H1 (cell line): ENCODE results near the gene ZNF441. TPM values are rescaled to one million over a fixed set of nuclear protein-coding genes. Genes with fewer than 3 reads are reported as not detected.

Experiments
- CTCF ChIA-PET: fragments of 300-600 bp; sonication (Branson Sonifier 250); formaldehyde crosslinking; loops from one replicate; lab custom pipeline; 2021; ENCODE audit not compliant: partially characterized antibody; lab: Charles Lee
- POLR2A ChIA-PET: fragments of 300-600 bp; sonication (Branson Sonifier 250); formaldehyde crosslinking; loops from one replicate; lab custom pipeline; 2021; ENCODE audit warnings: inconsistent platforms; ENCODE audit not compliant: partially characterized antibody; lab: Charles Lee
- DNase-seq, 2 experiments: peaks; one replicate each; pipeline versions ENCODE4 v3.0.0 to v3.0.0-alpha.2; 2010 to 2022; ENCODE audit warnings: low spot score in 2 of 2, low read depth in 1 of 2, mixed read lengths in 1 of 2
- FAIRE-seq: peaks from 2 replicates; lab custom pipeline; 2011; peaks lifted over from hg19 to GRCh38; lab: Jason Lieb, UNC
- H2AFZ ChIP-seq: 2 replicates; pipeline ENCODE4 v1.8.1; 2012; ENCODE audit warnings: low read length, inconsistent platforms
- H2AK5ac ChIP-seq: 2 replicates; pipeline ENCODE4 v1.6.1; 2013; ENCODE audit warnings: low read depth, low read length
- H2BK120ac ChIP-seq: replicated peaks from 2 replicates; pipeline ENCODE3; 2013; ENCODE audit warnings: low read depth, low read length, inconsistent platforms
- H2BK12ac ChIP-seq: 2 replicates; pipeline ENCODE4 v1.6.1; 2013; ENCODE audit warnings: low read depth, low read length
- H2BK15ac ChIP-seq: 2 replicates; pipeline ENCODE4 v1.6.1; 2013; ENCODE audit warnings: low read length
- H2BK20ac ChIP-seq: 2 replicates; pipeline ENCODE4 v1.6.1; 2013; ENCODE audit warnings: low read length
- H2BK5ac ChIP-seq: 2 replicates; pipeline ENCODE4 v1.6.1; 2013; ENCODE audit warnings: low read depth, low read length
- H3K14ac ChIP-seq: 2 replicates; pipeline ENCODE4 v1.6.1; 2013; ENCODE audit warnings: inconsistent platforms; ENCODE audit not compliant: insufficient read length
- H3K18ac ChIP-seq: 2 replicates; pipeline ENCODE4 v1.6.1; 2013; ENCODE audit warnings: low read length; ENCODE audit errors: extremely low read depth
- H3K23ac ChIP-seq: 2 replicates; pipeline ENCODE4 v1.6.1; 2013; ENCODE audit warnings: inconsistent platforms; ENCODE audit not compliant: insufficient read length
- H3K23me2 ChIP-seq: 2 replicates; pipeline ENCODE4 v1.6.1; 2013; ENCODE audit warnings: low read depth, low read length
- H3K27ac ChIP-seq: 2 replicates; pipeline ENCODE4 v1.6.1; 2011; ENCODE audit warnings: low read depth, low read length, inconsistent platforms
- H3K27me3 ChIP-seq, 4 experiments: replicated peaks in 1 of 4; 1 replicate in 1 of 4; 2 replicates in 3 of 4; pipeline versions ENCODE4 v1.6.1 to v1.8.1; 2011 to 2013; ENCODE audit warnings: low read length in 3 of 4, mild to moderate bottlenecking in 3 of 4, inconsistent platforms in 2 of 4, mixed read lengths in 2 of 4, moderate library complexity in 1 of 4; ENCODE audit not compliant: control insufficient read depth in 3 of 4, insufficient read depth in 3 of 4; ENCODE audit errors: extremely low read depth in 1 of 4
- H3K36me3 ChIP-seq, 4 experiments: 2 replicates each; pipeline versions ENCODE4 v1.6.1 to v1.8.1; 2011 to 2013; ENCODE audit warnings: mild to moderate bottlenecking in 4 of 4, low read length in 3 of 4, moderate library complexity in 2 of 4, control low read depth in 1 of 4, inconsistent platforms in 1 of 4; ENCODE audit not compliant: insufficient read depth in 4 of 4, control insufficient read depth in 2 of 4
- H3K4ac ChIP-seq: replicated peaks from 2 replicates; pipeline ENCODE3; 2013; ENCODE audit warnings: low read length, low read depth, mixed read lengths, inconsistent platforms; ENCODE audit not compliant: insufficient read length
- H3K4me1 ChIP-seq, 4 experiments: replicated peaks in 1 of 4; 1 replicate in 1 of 4; 2 replicates in 3 of 4; pipeline versions ENCODE4 v1.6.1 to v1.8.1; 2011 to 2013; ENCODE audit warnings: low read length in 3 of 4, inconsistent platforms in 2 of 4, mixed read lengths in 1 of 4; ENCODE audit not compliant: insufficient read depth in 4 of 4, control insufficient read depth in 3 of 4
- H3K4me2 ChIP-seq, 2 experiments: 2 replicates each; pipeline versions ENCODE4 v1.6.1 to v1.8.1; 2011 to 2013; ENCODE audit warnings: low read depth in 2 of 2, low read length in 2 of 2, control low read depth in 1 of 2, inconsistent platforms in 1 of 2, mild to moderate bottlenecking in 1 of 2; ENCODE audit not compliant: insufficient read depth in 1 of 2
- H3K4me3 ChIP-seq, 4 experiments: fragments of 200-600, 300-600 bp in 1 of 4; sonication (generic), shearing (Covaris generic), sonication (Bioruptor Twin) in 1 of 4; 2 replicates each; pipeline versions ENCODE4 v1.5.1 to v1.8.1; 2011 to 2016; ENCODE audit warnings: low read length in 4 of 4, low read depth in 3 of 4, control low read depth in 2 of 4, inconsistent platforms in 2 of 4, mild to moderate bottlenecking in 2 of 4, mixed read lengths in 1 of 4, moderate library complexity in 1 of 4; ENCODE audit not compliant: insufficient read depth in 2 of 4; ENCODE audit errors: extremely low read depth in 1 of 4
- H3K56ac ChIP-seq: replicated peaks from 2 replicates; pipeline ENCODE3; 2013; ENCODE audit warnings: low read depth, mild to moderate bottlenecking, mixed read lengths, low read length, inconsistent platforms; ENCODE audit not compliant: insufficient read length
- H3K79me1 ChIP-seq: 2 replicates; pipeline ENCODE4 v1.6.1; 2013; ENCODE audit warnings: low read depth, low read length, control low read depth
- H3K79me2 ChIP-seq, 2 experiments: 2 replicates each; pipeline versions ENCODE4 v1.6.1 to v1.8.1; 2012 to 2013; ENCODE audit warnings: low read length in 2 of 2, mild to moderate bottlenecking in 2 of 2, inconsistent platforms in 1 of 2; ENCODE audit not compliant: insufficient read depth in 2 of 2, control insufficient read depth in 1 of 2
- H3K9ac ChIP-seq, 4 experiments: replicated peaks in 1 of 4; 1 replicate in 1 of 4; 2 replicates in 3 of 4; pipeline versions ENCODE4 v1.6.1 to v1.8.1; 2011 to 2013; ENCODE audit warnings: low read depth in 3 of 4, low read length in 3 of 4, control low read depth in 2 of 4, mild to moderate bottlenecking in 2 of 4, moderate library complexity in 2 of 4, inconsistent platforms in 1 of 4; ENCODE audit errors: extremely low read depth in 1 of 4
- H3K9me3 ChIP-seq, 2 experiments: 2 replicates each; pipeline versions ENCODE4 v1.6.1 to v1.8.1; 2012 to 2013; ENCODE audit warnings: mild to moderate bottlenecking in 2 of 2, moderate library complexity in 2 of 2, control low read depth in 1 of 2, inconsistent platforms in 1 of 2, low read depth in 1 of 2, low read length in 1 of 2, mixed read lengths in 1 of 2; ENCODE audit not compliant: insufficient read depth in 2 of 2
- H4K20me1 ChIP-seq, 2 experiments: replicated peaks in 1 of 2; 2 replicates each; pipeline versions ENCODE3 to v1.8.1; 2011 to 2013; ENCODE audit warnings: inconsistent platforms in 2 of 2, low read length in 2 of 2, mild to moderate bottlenecking in 1 of 2; ENCODE audit not compliant: insufficient read depth in 2 of 2, control insufficient read depth in 1 of 2
- H4K5ac ChIP-seq: 2 replicates; pipeline ENCODE4 v1.6.1; 2013; ENCODE audit warnings: low read length, low read depth, mixed read lengths, inconsistent platforms; ENCODE audit not compliant: insufficient read length
- H4K8ac ChIP-seq: 2 replicates; pipeline ENCODE4 v1.8.0; 2013; ENCODE audit warnings: mild to moderate bottlenecking, moderate library complexity, low read length, inconsistent platforms; ENCODE audit not compliant: insufficient read depth; ENCODE audit errors: extremely low read depth
- H4K91ac ChIP-seq: replicated peaks from 2 replicates; pipeline ENCODE3; 2013; ENCODE audit warnings: low read length, mixed read lengths, inconsistent platforms; ENCODE audit not compliant: insufficient read length
- CBX5 ChIP-seq: fragments of 300-800, 300-1000 bp; sonication (generic); IDR thresholded peaks from 2 replicates; pipeline ENCODE4 v1.7.1; 2016; ENCODE audit warnings: antibody characterized with exemption, low read length, low read depth
- CBX8 ChIP-seq: fragments of 300-800, 300-1000 bp; sonication (generic); IDR thresholded peaks from 2 replicates; pipeline ENCODE4 v1.7.1; 2016; ENCODE audit warnings: low read depth, low read length, borderline replicate concordance
- FOSL1 ChIP-seq: IDR thresholded peaks from 2 replicates; pipeline ENCODE4 v1.6.1; 2011; ENCODE audit warnings: mild to moderate bottlenecking, low read depth, low read length, moderate library complexity; ENCODE audit not compliant: insufficient read depth
- GABPA ChIP-seq: IDR thresholded peaks from 2 replicates; pipeline ENCODE4 v1.6.1; 2011; ENCODE audit warnings: mild to moderate bottlenecking, low read length, moderate library complexity, borderline replicate concordance; ENCODE audit not compliant: insufficient read depth
- KDM1A ChIP-seq: fragments of 200-600, 300-600 bp; sonication (generic); IDR thresholded peaks from 2 replicates; pipeline ENCODE4 v1.7.1; 2016; ENCODE audit warnings: mild to moderate bottlenecking, low read length, borderline replicate concordance
- KDM4A ChIP-seq: IDR thresholded peaks from one replicate; pipeline ENCODE4 v1.7.1; 2012; ENCODE audit warnings: low read depth, mild to moderate bottlenecking, moderate library complexity, low read length, inconsistent platforms; ENCODE audit not compliant: severe bottlenecking
- KDM5A ChIP-seq: fragments of 200-600 bp; IDR thresholded peaks from 2 replicates; pipeline ENCODE4 v1.7.1; 2012; ENCODE audit warnings: mild to moderate bottlenecking, low read length, inconsistent platforms, mixed read lengths
- MAFK ChIP-seq: IDR thresholded peaks from 2 replicates; pipeline ENCODE4 v1.6.1; 2012; ENCODE audit warnings: low read depth, mild to moderate bottlenecking, improper control_type of control experiment, low read length
- POLR2A ChIP-seq, 2 experiments: IDR thresholded peaks; 1 replicate in 1 of 2; 2 replicates in 1 of 2; pipeline ENCODE4 v1.6.1; 2011; ENCODE audit warnings: low read depth in 2 of 2, low read length in 2 of 2, mild to moderate bottlenecking in 2 of 2; ENCODE audit errors: control extremely low read depth in 1 of 2
- RAD21 ChIP-seq, 2 experiments: IDR thresholded peaks in 1 of 2; conservative IDR thresholded peaks in 1 of 2; 2 replicates each; pipeline ENCODE4 v1.6.1; 2011; ENCODE audit warnings: low read depth in 2 of 2, low read length in 2 of 2, improper control_type of control experiment in 1 of 2, inconsistent platforms in 1 of 2, mild to moderate bottlenecking in 1 of 2, moderate library complexity in 1 of 2
- SIN3A ChIP-seq, 2 experiments: IDR thresholded peaks in 1 of 2; conservative IDR thresholded peaks in 1 of 2; 2 replicates each; pipeline ENCODE4 v1.6.1; 2011 to 2012; ENCODE audit warnings: low read length in 2 of 2, improper control_type of control experiment in 1 of 2, low read depth in 1 of 2, mild to moderate bottlenecking in 1 of 2
- WGBS, 2 experiments: shearing (Covaris generic) in 1 of 2; methylation state at CpG; one replicate each; pipeline versions ENCODE4 v1.1.6 to v1.1.7; 2013 to 2015; ENCODE audit warnings: low lambda C conversion rate in 2 of 2, mixed read lengths in 2 of 2, inconsistent platforms in 1 of 2, low coverage in 1 of 2, missing lambda C conversion rate in 1 of 2; ENCODE audit not compliant: insufficient replicate concordance in 2 of 2, insufficient coverage in 1 of 2, insufficient read length in 1 of 2; ENCODE audit errors: extremely low coverage in 1 of 2, missing lambda C conversion rate in 1 of 2; 5-methylcytosine and 5-hydroxymethylcytosine counted together
- polyA plus RNA-seq, 7 experiments: library from polyadenylated mRNA; depleted of rRNA in 3 of 7; stranded (reverse) in 5 of 7; unstranded in 2 of 7; fragments of >200 nt in 5 of 7; fragments of 200-250 nt in 2 of 7; gene quantifications; 1 replicate in 5 of 7; 2 replicates in 1 of 7; 4 replicates in 1 of 7; pipeline versions ENCODE4 v1.2.1 to v1.2.3, GENCODE V29; 2011 to 2013; ENCODE audit warnings: missing spikeins in 2 of 7, mixed read lengths in 2 of 7
- total RNA-seq: library from RNA; stranded (reverse); fragmentation: NEBNext Ultra II Directional; extraction: Animal tissue kit (Norgen Biotek cat#: 25700); gene quantifications from 2 replicates; pipeline ENCODE4 v1.2.1, GENCODE V29; 2021

ZNF441 gene
- total and polyA plus RNA-seq, 2 of the 8 experiments (the other 6 are each of a cell fraction or from before 2014, with no cell fraction given) = 0.09 to 0.48 TPM

- Histone ChIP-seq H3K56ac (no peak overlapping the region), H4K5ac (no peak overlapping the region), H3K9me3 (peaks cover 7 to 12% of the 10 kb centered on the region in 2 experiments; a peak in 1 of 4 replicates), H3K23ac (no peak overlapping the region), H2BK5ac (no peak overlapping the region), H3K36me3 (no peaks in the 10 kb centered on the region), H3K4me1 (no peaks in the 10 kb centered on the region), H2AK5ac (no peak overlapping the region), H2BK20ac (no peak overlapping the region), H3K4ac (no peak overlapping the region), H4K8ac (no peak overlapping the region), H2BK120ac (no peak overlapping the region), H3K9ac (no peak overlapping the region), H3K18ac (no peak overlapping the region), H4K91ac (no peak overlapping the region), H2BK15ac (no peak overlapping the region), H3K79me2 (no peaks in the 10 kb centered on the region), H3K27me3 (peaks cover 3 to 11% (median 9%) of the 10 kb centered on the region in 4 experiments), H3K14ac (no peak overlapping the region), H3K23me2 (no peaks in the 10 kb centered on the region), H2AFZ (no peak overlapping the region), H4K20me1 (no peaks in the 10 kb centered on the region), H3K4me2 (no peak overlapping the region), H3K27ac (no peak overlapping the region), H3K4me3 (no peak overlapping the region), H3K79me1 (no peaks in the 10 kb centered on the region), H2BK12ac (no peak overlapping the region)
- WGBS, 2 experiments = 78% methylated on average over 3 of the region's 3 CpGs; no CpG with 5 or more reads in 1 of the 2 experiments
- ChIA-PET POLR2A (no interaction called here), CTCF (interaction anchor here (0.9 to 1.4 kb wide), 2 partner anchors 34 to 90 kb away, joined by 3 read pairs; no protein-coding TSS in a partner anchor)
- no peak for FAIRE-seq
- DNase-seq = no peak
- TF ChIP-seq CBX5 (no peak), CBX8 (no peak), POLR2A (IDR thresholded peaks at IDR 0.05; ENCODE audit: control extremely low read depth in 1 of 2, low read depth in 2 of 2, low read length in 2 of 2) (no peak), KDM5A (no peak), KDM1A (no peak), GABPA (no peak), KDM4A (no peak), SIN3A (conservative IDR thresholded peaks at IDR 0.05 in 1 of 2, IDR thresholded peaks at IDR 0.05 in 1 of 2; ENCODE audit: low read depth in 1 of 2, low read length in 2 of 2) (no peak), RAD21 (IDR thresholded peaks at IDR 0.05 in 1 of 2, conservative IDR thresholded peaks at IDR 0.05 in 1 of 2; ENCODE audit: low read depth in 2 of 2, low read length in 2 of 2) (no peak), MAFK (no peak), FOSL1 (no peak)
Observed at GRCh38 chr19:11763117-11763516, 3.7 kb upstream of the ZNF441 start.
